22Rv1 (cell line): Measurements from ENCODE around the gene HID1.

Experiments used
- H3K27ac ChIP-seq: fragments of 450-650 bp; 2 replicates; pipeline ENCODE4 v1.5.1; 2017
- ZFX ChIP-seq: fragments of 450-650 bp; IDR thresholded peaks from 2 replicates; pipeline ENCODE4 v1.6.1; 2017; ENCODE audit warnings: antibody characterized with exemption, borderline replicate concordance
- TF ChIP-seq, protein P1 (sequence below): fragments of 450-650 bp; IDR thresholded peaks from 2 replicates; pipeline ENCODE4 v1.5.1; 2017; ENCODE audit warnings: mild to moderate bottlenecking

The HID1 gene

DNA sequence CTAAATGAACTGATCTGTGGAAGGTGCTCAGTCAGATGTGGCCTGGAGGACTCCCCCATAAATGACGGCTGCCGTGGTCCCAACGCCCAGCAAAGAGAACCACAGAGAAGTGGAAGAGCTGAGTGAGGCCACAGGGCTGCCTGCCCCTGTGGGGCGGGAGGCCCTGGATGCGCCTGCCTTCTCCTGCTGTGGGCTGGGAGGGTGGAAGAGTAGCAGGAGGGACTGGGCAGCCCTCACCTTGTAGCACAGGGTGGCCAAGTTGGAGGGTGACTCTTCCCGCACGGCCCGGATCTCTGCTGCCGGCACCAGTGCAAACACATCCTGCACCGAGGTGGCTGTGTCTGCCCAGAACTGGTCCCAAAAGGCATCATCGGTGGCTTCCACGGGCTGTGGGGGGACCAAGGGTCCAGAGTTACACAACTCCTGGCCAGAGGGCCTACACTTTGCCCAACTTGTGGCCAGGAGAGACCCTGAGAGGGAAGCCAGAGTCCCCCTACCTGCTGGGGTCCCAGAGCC is 8.3 kb downstream of the HID1 start:
- no peak for TF ChIP-seq ZFX
- TF ChIP-seq, protein P1, sequence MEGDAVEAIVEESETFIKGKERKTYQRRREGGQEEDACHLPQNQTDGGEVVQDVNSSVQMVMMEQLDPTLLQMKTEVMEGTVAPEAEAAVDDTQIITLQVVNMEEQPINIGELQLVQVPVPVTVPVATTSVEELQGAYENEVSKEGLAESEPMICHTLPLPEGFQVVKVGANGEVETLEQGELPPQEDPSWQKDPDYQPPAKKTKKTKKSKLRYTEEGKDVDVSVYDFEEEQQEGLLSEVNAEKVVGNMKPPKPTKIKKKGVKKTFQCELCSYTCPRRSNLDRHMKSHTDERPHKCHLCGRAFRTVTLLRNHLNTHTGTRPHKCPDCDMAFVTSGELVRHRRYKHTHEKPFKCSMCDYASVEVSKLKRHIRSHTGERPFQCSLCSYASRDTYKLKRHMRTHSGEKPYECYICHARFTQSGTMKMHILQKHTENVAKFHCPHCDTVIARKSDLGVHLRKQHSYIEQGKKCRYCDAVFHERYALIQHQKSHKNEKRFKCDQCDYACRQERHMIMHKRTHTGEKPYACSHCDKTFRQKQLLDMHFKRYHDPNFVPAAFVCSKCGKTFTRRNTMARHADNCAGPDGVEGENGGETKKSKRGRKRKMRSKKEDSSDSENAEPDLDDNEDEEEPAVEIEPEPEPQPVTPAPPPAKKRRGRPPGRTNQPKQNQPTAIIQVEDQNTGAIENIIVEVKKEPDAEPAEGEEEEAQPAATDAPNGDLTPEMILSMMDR: no peak
- no peak overlapping the region for H3K27ac ChIP-seq

DNA sequence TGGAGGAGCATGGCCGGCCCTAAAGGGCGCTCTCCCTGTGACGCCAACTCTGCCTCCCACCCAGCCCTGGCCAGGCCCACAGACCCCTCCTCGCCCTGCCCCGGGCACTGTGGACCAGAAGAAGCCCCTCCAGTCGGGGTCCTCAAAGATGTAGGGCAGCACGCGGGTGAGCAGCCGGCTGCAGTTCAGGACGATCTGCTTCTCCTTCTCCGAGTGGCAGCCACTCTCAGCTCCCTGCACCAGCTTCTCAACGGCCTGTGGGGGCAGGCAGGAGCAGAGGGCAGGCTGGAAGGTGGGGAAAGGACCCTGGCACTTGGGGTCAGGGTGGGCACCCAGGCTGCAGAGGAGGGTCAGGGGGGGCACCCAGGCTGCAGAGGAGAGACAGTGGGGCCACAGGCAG is 8.9 kb downstream of the HID1 start:
- no peak for TF ChIP-seq ZFX
- TF ChIP-seq, protein P1: no peak

DNA sequence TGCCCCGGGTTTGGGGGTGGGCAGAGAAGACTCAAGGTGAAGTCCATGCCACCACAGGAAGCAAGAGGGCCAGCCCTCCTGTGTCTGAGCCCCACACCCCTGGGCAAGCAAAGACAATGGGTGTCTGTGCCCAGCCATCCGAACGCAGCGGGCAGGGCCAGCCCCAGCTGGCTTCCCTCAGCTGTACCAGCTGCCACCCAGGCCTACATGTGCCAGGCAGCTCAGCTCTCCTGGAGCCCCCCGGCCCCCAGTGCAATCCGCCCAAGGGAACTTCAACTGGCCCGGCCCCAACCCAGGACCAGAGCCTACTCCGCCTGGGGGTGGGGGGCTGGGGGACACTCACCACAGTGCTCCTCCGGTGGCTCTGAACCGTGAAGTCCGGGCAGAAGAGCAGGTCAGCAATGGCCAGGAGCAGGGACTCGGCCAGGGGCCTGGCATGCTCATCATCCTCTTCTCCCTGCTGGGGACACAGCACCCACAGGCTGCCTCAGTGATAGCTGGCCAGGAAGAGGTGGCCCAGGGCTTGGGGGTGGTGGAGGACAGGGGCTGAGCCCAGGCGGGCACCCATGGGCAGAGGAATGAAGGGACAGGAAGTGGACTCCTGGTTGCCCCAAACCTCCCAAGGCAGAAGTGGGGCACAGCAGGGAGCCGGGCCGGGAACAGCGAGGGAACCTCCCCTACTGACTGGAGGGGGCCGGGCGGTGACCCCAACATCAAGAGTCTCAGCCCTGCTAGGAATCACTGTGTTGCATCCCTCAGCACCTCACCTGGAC is 9.8 kb downstream of the HID1 start:
- H3K27ac ChIP-seq: no peak overlapping the region
- TF ChIP-seq, protein P1: no peak
- TF ChIP-seq ZFX: no peak

More for the DNA sequence above, 8.9 kb downstream of the HID1 start:
- H3K27ac ChIP-seq: no peak overlapping the region

DNA sequence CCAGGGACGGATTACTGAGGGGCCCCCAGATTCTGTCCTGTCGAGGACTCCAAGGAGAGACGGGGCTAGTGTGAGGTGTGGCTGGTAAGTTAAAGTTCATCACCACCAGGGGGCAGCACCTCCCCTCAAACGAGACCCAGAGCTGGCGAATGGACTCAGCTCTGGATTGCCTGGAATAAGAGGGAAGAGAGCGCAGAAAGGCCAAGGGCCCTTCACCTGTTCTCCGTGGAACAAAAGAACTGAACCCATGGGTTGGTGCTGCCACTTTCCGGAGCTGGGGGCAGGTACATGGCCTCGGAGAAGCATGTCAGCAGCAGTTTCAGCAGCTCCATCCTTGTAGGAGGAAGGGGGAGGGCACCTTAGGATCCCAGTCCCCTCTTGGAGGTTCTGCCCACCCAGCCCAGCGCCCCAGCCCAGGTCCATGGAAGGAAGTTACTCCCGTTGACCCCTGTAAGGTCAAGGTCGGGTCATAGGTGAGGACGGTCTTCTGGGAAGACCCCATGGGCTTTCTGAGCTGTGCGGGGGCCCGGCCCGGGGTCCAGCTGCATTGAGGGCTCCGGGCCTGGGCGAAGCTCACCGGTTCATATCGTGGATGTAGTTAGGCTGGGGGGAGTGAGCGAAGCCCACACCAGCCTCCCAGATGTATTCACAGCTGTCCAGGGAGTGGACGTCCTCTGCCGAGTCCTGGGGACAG is 10.8 kb downstream of the HID1 start:
- H3K27ac ChIP-seq: 0 out of 2 replicates have a peak overlapping the region, but pooled peaks have one; percentile 3
- no peak for TF ChIP-seq ZFX
- TF ChIP-seq, protein P1: peak; percentile 82

DNA sequence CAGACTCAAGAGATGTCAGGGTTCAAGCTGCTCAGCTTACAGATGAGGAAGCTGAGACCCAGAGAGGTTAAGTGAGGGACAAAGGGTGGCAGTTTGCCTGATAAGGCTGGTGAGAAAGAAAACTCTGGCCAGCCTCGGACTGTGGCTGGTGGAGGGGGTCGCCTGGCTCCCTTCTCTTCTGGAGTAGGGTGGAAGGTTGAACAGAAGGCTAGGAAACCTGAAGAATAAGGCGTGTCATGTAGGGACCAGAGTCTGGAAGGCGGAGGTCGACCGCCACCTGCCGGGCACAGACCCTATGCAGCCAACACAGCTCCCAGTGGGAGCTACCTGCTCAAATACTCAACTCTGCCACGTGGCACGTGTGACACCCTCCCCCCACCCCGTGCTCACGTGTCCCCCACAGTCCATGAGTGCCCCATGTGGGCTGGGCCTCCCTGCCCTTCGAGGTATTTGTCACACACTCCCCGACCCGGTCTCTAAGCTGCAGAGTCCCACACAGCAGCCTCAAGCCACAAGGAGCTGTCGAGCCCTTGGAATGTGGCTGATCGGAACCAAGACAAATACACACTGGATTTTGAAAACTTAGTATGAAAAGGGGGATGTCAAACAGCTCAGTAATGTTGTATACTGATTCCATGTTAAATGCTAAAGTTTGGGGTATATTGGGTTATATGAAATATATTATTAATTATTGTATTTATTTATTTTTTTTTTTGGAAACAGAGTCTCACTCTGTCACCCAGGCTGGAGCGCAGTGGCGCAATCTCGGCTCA is 11.8 kb downstream of the HID1 start:
- H3K27ac ChIP-seq: no peak overlapping the region
- no peak for TF ChIP-seq ZFX
- TF ChIP-seq, protein P1: no peak

DNA sequence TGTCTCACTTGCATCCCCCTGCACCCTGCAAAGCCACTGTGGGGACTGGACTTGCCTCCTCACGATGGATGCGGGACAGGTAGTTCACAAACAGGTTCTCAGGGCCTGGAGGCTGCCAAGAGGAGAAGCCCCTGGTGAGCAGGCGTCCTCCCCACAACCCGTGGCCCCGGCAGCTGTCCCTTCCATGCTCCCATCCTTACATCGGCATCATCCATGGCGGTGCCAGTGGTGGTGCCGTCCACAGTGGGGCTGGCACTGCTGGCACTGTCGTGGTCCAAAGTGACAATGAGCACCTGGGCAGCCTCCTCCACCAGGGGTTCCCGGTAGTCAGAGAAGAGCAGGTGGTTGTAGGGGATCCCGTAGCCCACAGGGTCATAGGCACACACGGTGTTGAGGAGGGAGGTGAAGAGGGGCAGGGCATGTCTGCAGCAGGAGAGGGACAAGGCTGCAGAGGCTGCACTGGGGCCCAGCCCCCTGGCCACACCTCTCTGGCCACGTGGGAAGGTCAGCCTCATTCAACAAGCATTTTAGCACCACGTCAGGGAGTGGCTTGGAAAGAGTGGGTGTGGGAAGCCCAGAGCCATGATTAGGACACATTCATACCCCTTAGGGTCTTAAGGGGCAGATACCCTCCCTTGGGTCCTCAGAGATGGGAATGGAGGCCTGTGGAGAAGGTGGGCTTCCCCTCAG is 12.6 kb downstream of the HID1 start:
- no peak for TF ChIP-seq ZFX
- TF ChIP-seq, protein P1: no peak
- H3K27ac ChIP-seq: no peak overlapping the region
